ENCODE data around the gene TMEM187.
A peak's percentile ranks its signal among the peaks of the same experiment; 100 is the strongest.

TMEM187 gene

DNA sequence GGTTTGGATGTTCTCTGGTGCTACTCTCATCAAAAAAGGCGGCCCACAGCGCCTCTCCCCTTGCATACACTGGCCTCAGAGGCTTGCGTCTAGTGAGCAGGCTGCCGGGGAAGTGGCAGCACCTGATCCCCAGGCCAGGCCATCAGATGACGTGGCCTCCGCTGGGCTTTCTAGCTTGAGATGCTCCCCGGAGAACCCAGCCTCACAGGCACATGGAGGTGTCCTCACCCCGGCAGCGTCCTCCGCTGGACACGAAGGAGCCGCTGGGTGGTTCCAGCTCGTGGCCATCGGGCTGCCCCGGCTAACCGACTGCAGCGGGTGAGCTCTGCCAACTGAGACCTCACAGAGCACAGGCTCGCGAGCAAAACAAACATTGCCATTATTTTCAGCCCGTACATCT is 34.4 kb downstream of the TMEM187 start:
- DNase-seq = no peak

DNA sequence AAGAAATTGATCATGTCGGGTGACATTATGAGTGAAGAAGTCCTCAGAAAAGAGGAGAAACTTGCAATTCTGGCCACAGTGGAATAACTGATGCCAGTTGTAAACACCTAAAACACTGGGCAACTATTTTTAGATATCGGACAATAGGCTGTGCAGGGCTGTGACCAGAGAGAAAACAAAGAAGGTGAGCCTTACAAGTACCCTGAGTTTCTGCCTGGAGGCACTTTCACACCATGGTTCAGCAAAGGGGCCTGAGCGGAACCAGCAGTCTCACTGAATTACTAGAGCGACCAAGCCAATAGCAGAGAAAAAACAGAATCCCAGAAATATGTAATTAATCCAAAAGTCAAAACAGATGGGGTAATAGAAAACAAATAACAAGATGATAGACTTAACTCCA is 36.0 kb downstream of the TMEM187 start:
- no peak for DNase-seq

GRCh38 chrX:154010330-154011087 is 38.0 kb downstream of the TMEM187 start:
- no peak for DNase-seq

- no peak for DNase-seq
These were observed 39.1 kb downstream of the TMEM187 start for GRCh38 chrX:154011376-154012335.

DNA sequence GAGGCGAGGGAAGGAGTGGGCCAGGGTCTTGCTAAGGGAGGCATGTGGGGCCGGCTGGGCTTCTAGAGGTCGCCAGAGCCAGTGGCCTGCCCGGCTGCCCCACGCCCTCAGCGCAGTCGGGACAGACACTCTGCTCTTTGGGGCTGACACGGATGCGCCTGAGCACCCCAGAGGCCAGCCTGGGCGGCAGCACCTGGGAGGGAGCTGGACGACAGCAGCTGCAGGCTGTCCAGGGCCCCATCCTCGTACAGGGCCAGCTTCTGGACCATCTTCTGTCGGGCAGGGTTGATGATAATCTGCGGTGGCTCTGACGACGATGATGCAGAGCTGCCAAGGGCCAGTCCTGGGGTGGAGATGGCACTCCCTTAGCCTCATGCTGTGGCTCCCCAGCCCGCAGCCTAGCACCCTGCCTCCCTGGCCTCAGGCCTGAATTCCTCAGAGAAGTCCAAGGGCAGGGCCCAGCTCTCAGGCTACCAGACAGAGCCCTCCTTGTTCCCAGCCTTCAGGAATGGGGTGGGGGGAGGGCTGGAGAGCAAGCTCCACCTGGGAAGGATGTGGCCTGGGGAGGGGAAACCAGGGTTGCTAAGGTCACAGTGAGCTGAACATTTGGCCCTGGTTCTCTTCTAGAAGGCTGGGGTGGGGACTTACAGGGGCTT is 39.9 kb downstream of the TMEM187 start:
- DNase-seq = no peak

DNA sequence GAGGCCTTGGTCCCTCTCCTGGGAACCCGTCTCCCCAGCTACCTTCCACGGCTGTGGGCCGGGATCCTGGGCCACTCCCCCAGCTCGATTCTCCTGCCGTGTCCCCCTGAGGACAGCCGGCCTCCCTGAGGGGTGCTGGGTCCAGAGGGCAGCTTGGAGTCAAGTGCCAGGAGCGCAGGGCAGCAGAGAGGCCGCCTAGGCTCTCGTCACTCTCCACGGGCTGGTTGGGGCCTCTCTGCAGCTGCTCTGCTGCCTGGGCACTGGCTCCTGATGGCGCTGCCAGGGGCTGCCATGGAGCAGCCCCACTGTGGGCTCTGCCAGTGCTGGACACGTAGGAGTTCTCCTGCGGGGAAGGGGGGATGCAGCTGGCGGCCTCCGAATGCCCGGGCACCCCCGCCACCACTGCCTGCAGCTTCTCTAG is 40.5 kb downstream of the TMEM187 start:
- no peak for DNase-seq

DNA sequence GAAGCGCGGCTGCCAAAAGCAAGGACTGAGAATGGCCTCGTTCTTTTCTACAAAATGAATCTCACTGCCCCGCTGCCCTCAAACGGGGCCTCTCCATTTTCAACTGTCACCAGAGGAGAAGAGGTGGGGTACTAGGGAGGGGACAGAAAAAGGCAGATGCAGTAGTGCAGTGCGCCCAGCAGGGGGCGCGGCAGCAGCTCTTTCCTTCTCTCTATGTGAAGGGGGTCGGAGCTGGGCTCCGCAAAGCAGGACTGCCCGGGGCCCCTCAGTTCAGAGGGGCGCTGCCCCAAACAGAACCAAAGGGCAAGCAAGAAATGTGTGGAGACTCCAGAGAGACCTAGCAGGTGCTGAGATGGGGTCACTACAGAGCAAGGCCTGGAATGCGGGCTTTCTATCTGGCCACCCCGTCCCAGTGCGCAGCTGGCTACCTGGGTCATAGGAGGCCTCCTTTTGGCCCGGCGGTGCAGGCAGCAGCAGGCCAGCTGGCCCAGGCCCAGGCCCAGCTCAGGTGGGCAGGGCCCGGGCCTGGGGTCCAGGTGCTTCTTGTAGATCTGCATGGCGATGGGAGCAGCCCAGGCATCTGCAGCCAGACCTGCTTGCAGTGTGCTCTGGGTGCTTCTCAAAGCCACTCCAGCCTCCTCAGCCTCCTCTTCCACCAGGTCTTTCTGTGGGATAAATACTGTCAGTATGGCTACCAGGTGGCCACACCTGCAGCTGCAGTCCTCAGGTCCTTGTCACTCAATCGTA is 41.2 kb downstream of the TMEM187 start:
- DNase-seq = peak; percentile 21

GRCh38 chrX:154014429-154015380 is 42.2 kb downstream of the TMEM187 start:
- no peak for DNase-seq

GRCh38 chrX:154015581-154016264 is 43.2 kb downstream of the TMEM187 start:
- no peak for DNase-seq

GRCh38 chrX:154016366-154017076 is 44.0 kb downstream of the TMEM187 start:
- no peak for DNase-seq

DNA sequence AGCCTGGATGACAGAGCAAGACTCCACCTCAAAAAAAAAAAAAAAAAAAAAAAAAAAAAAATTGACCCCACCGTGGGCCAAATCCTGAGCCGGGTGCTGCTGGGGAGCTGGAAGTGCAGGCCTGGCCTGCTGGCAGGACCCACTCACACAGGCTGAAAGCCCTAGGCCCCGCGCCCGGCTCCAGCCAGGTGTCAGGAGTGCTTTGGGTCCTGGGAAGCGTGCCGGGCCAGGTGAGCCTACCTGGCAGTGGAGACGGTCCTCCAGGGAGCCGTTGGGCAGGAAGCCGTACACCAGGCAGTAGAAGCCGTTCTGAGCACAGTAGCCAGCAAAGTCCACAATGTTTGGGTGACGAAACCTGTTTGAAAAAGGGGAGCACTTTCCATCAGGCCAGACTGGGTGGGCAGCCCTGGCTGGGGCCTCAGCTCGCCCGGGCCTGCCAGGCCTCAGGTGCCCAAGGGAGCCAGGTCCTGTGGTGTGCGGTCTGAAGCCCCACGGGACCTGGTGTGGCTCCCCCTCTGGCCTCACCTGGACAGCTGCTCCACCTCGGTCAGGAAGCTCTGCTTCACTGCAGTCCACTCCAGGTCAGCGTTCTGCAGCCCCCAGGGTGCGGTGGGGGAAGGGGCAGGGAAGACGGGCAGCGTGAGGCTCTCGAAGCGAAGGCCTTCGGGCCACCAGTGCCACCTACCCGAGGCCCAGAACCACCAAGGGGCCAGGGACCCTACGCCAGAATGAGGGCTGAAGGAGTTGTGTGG is 45.4 kb downstream of the TMEM187 start:
- DNase-seq = no peak

DNA sequence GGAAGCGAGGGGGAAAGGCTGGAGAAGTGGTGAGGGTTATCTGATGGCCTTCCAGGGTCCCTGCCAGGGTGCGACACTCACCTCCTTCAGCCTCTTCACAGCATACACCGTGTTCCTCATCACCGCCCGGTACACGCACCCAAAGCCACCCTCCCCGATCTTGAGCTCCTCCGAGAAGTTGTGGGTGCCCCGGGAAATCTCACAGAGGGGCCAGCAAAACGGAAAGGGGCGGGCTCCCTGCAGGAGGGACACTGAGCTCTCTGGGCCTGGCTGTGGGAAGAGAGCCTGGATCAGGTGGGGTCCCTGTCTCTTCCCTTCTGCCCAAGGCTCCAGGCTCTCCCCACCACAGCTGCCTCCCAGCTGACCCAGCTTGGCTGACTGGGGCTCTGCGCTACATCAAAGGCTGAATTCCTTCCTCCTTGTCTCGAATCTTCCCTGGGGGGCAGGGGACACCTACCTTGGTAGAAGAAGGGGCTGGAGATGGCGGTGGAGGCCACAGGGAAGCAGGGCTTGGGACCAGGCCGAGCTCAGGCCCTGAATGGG is 46.0 kb downstream of the TMEM187 start:
- DNase-seq = no peak

DNA sequence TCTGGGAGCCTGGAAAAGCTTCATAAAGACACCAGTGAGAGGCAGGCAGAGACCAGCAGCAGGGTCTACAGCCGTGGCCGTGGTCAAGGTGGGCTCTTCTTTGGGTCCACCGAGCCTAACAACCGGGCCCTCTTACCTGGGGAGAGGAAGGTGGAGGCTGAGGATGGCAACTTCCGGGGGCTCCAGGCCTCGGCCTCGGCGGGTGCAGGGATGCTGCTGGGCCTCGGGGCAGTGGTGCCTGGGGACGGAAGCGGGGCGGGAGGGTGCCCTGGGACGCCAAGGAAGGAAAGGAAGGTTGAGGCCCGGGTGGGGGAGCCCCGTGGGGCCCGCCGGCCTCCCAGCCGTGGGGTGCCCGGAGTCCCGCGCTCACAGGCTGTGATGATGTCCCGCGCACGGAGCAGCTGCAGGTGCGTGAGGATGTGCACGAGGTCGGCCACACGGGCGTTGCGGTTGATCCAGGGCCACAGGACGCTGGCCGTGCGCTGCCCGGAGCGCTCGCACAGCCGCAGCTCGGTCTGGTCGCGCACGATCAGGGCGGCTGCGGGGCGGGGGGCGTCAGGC is 46.6 kb downstream of the TMEM187 start:
- no peak for DNase-seq

GRCh38 chrX:154019633-154020528 is 47.3 kb downstream of the TMEM187 start, which contains the start of gene IRAK1:
TSS of gene IRAK1 (minus strand) at chrX:154019902. CDS start at chrX:154019812, 90 bp downstream.
- peak; percentile 46 for DNase-seq

DNA sequence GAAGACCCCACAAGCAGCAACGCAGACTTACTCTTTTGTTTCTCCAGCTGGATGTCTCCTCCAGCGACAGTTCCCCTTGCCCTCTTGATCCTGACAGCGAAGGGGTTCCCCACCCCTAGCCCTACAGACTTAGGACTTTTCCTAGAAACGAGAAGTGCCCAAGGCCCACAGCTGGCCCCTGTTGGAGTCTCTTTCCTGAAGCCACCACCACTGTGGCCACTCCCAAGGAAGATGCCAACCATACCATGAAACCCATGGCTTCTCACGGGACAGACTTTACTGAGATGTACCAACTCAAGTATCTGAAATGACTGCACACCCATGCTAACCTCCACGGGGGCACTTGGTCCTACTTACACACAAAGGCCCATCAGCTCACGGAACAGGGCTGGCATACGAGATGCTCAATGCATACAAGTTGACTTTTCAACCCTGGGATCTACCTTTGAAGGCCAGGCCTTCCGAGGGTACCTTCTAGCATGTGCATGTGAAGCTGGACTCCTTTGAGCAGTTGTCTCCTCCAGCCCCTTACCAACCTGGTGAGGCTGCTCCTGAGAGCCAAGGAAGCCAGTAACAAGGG is 48.1 kb downstream of the TMEM187 start:
- no peak for DNase-seq

GRCh38 chrX:154021131-154021611 is 48.6 kb downstream of the TMEM187 start:
- no peak for DNase-seq

DNA sequence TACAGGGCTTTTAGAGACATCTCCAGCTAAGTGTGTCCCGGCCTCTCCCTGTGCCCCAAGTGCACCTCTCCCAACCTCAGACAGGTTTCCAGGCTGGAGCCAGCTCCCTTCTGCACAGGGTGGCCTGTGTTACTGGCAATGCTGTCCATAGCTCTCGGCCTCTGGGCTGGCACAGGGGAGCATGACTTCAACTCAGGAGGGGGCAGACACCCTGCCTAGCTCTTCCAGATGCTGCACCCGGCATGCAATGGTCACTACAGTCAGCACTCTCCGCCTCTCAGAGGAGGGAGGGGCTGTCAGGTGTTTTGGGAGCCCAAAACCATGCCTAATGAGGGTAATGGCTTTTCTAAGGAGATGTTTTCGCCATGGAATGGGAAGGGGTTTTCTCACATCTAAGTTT is 49.6 kb downstream of the TMEM187 start:
- no peak for DNase-seq
